ENCODE results near the gene TBC1D2B. TPM values are rescaled to one million over a fixed set of nuclear protein-coding genes. Genes with fewer than 3 reads are reported as not detected.
"Not testable (repeated sequence)": the region's sequence is repeated elsewhere in the genome, so short reads cannot be mapped to it uniquely, and the experiment has no call there.

TBC1D2B gene
- total RNA-seq, 1 donor from 2014 or later = 22.1 TPM

DNA sequence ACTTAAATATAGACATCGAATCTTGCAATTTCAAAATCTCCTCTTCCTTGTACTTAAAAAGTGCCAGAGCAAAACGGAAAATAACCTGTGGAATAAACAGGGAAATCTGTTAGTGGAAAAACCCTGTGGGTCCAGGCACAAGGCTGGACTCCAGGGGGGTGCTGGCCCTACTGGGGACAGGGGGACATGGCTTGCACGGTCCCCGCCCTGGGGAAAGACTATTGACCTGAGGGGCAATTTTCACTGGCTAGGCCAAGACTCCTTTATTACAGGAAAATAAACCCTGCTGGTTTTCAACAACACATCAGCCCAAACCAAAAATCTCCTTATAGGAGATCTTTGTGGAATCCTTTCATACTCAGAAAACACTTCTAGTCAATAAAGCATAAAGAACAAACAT is 75.9 kb downstream of the TBC1D2B start:
- H3K36me3 Mint-ChIP-seq = peaks cover 12% of the 10 kb centered on the region
- H3K27me3 Mint-ChIP-seq = no peaks in the 10 kb centered on the region
- TF ChIP-seq, protein P1, sequence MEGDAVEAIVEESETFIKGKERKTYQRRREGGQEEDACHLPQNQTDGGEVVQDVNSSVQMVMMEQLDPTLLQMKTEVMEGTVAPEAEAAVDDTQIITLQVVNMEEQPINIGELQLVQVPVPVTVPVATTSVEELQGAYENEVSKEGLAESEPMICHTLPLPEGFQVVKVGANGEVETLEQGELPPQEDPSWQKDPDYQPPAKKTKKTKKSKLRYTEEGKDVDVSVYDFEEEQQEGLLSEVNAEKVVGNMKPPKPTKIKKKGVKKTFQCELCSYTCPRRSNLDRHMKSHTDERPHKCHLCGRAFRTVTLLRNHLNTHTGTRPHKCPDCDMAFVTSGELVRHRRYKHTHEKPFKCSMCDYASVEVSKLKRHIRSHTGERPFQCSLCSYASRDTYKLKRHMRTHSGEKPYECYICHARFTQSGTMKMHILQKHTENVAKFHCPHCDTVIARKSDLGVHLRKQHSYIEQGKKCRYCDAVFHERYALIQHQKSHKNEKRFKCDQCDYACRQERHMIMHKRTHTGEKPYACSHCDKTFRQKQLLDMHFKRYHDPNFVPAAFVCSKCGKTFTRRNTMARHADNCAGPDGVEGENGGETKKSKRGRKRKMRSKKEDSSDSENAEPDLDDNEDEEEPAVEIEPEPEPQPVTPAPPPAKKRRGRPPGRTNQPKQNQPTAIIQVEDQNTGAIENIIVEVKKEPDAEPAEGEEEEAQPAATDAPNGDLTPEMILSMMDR (conservative IDR thresholded peaks at IDR 0.05) = no peak
- no peaks in the 10 kb centered on the region for H3K9me3 Mint-ChIP-seq
- H3K4me3 Mint-ChIP-seq = no peak overlapping the region
- DNase-seq (ENCODE audit: extremely low spot score, unreplicated experiment) = no peak
- no peak overlapping the region for H3K27ac Mint-ChIP-seq
- H3K4me1 Mint-ChIP-seq (ENCODE audit: unreplicated experiment) = peaks cover 25% of the 10 kb centered on the region

GRCh38 chr15:78000927-78001249 is 76.6 kb downstream of the TBC1D2B start:
- DNase-seq (ENCODE audit: extremely low spot score, unreplicated experiment) = no peak
- peaks cover 25% of the 10 kb centered on the region for H3K4me1 Mint-ChIP-seq (ENCODE audit: unreplicated experiment)
- H3K36me3 Mint-ChIP-seq = peaks cover 9% of the 10 kb centered on the region
- H3K9me3 Mint-ChIP-seq = no peaks in the 10 kb centered on the region
- peak overlapping the region; percentile 67 for H3K27ac Mint-ChIP-seq
- TF ChIP-seq, protein P1 (conservative IDR thresholded peaks at IDR 0.05) = no peak
- no peaks in the 10 kb centered on the region for H3K27me3 Mint-ChIP-seq
- no peak overlapping the region for H3K4me3 Mint-ChIP-seq

GRCh38 chr15:78000091-78000926 is 77.2 kb downstream of the TBC1D2B start:
- Mint-ChIP-seq H3K36me3 (peaks cover 9% of the 10 kb centered on the region), H3K27me3 (no peaks in the 10 kb centered on the region), H3K9me3 (no peaks in the 10 kb centered on the region), H3K4me3 (no peak overlapping the region), H3K4me1 (ENCODE audit: unreplicated experiment) (peaks cover 23% of the 10 kb centered on the region), H3K27ac (peak overlapping the region; percentile 67)
- no peak for DNase-seq (ENCODE audit: extremely low spot score, unreplicated experiment)
- TF ChIP-seq, protein P1 (conservative IDR thresholded peaks at IDR 0.05) = peak; percentile 77

GRCh38 chr15:77999486-77999885 is 78.0 kb downstream of the TBC1D2B start:
- Mint-ChIP-seq H3K4me1 (ENCODE audit: unreplicated experiment) (peaks cover 15% of the 10 kb centered on the region), H3K27ac (no peak overlapping the region), H3K27me3 (no peaks in the 10 kb centered on the region), H3K4me3 (no peak overlapping the region), H3K36me3 (peaks cover 9% of the 10 kb centered on the region), H3K9me3 (no peaks in the 10 kb centered on the region)
- TF ChIP-seq, protein P1 (conservative IDR thresholded peaks at IDR 0.05) = no peak
- no peak for DNase-seq (ENCODE audit: extremely low spot score, unreplicated experiment)

- Mint-ChIP-seq H3K4me1 (ENCODE audit: unreplicated experiment) (peaks cover 9% of the 10 kb centered on the region), H3K36me3 (peaks cover 9% of the 10 kb centered on the region), H3K9me3 (no peaks in the 10 kb centered on the region), H3K4me3 (no peak overlapping the region), H3K27ac (no peak overlapping the region), H3K27me3 (no peaks in the 10 kb centered on the region)
- TF ChIP-seq, protein P1 (conservative IDR thresholded peaks at IDR 0.05) = no peak
- no peak for DNase-seq (ENCODE audit: extremely low spot score, unreplicated experiment)
These were observed 78.9 kb downstream of the TBC1D2B start for GRCh38 chr15:77998592-77998991.

- not testable (repeated sequence) for H3K9me3 Mint-ChIP-seq; H3K36me3 Mint-ChIP-seq; DNase-seq (ENCODE audit: extremely low spot score, unreplicated experiment); H3K4me1 Mint-ChIP-seq (ENCODE audit: unreplicated experiment); H3K27ac Mint-ChIP-seq; H3K27me3 Mint-ChIP-seq; H3K4me3 Mint-ChIP-seq
These were observed 79.6 kb downstream of the TBC1D2B start for GRCh38 chr15:77997761-77998554.

GRCh38 chr15:77997221-77997620 is 80.3 kb downstream of the TBC1D2B start:
- not testable (repeated sequence) for H3K36me3 Mint-ChIP-seq; H3K4me1 Mint-ChIP-seq (ENCODE audit: unreplicated experiment); H3K4me3 Mint-ChIP-seq; H3K27me3 Mint-ChIP-seq; DNase-seq (ENCODE audit: extremely low spot score, unreplicated experiment); H3K9me3 Mint-ChIP-seq; H3K27ac Mint-ChIP-seq

- not testable (repeated sequence) for DNase-seq (ENCODE audit: extremely low spot score, unreplicated experiment); H3K36me3 Mint-ChIP-seq; H3K4me1 Mint-ChIP-seq (ENCODE audit: unreplicated experiment); H3K27me3 Mint-ChIP-seq; H3K27ac Mint-ChIP-seq; H3K9me3 Mint-ChIP-seq; H3K4me3 Mint-ChIP-seq
These were observed 80.8 kb downstream of the TBC1D2B start for GRCh38 chr15:77996713-77997171.
